ENCODE results near the gene CX3CR1.

CX3CR1 gene

GRCh38 chr3:39220407-39221140 is 59.3 kb downstream of the CX3CR1 start:
- no peak for DNase-seq

- DNase-seq, result no peak
These were observed 60.1 kb downstream of the CX3CR1 start for GRCh38 chr3:39219702-39220101.

- no peak for DNase-seq
These were observed 63.6 kb downstream of the CX3CR1 start for GRCh38 chr3:39216176-39216790.

- no peak for DNase-seq
These were observed 66.2 kb downstream of the CX3CR1 start for GRCh38 chr3:39213613-39214012.

Data from COR-L47 (cell line).